Measurements from ENCODE around the gene RAVER2. TPM values are rescaled to one million over a fixed set of nuclear protein-coding genes. Genes with fewer than 3 reads are reported as not detected.
A peak's percentile ranks its signal among the peaks of the same experiment; 100 is the strongest.
"Not testable (repeated sequence)": the region's sequence is repeated elsewhere in the genome, so short reads cannot be mapped to it uniquely, and the experiment has no call there.

The RAVER2 gene
- total RNA-seq, 2 donors from 2014 or later = 0.81 to 1.6 TPM

DNA sequence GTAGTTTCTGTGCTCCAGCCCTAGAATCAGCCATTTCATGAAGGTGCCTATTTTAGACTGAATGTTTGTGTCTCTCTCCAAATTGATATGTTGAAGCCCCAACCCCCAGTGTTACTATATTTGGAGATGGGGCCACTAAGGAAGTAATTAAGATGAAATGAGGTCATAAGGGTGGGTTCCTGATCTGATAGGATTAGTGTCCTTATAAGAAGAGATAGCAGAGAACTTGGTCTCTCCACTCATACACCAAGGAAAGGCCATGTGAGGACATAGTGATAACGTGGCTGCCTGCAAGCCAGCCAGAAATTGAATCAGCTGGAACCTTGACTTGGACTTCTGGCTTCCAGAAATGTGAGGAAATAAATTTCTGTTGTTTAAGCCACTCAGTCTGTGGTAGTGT, 12.3 kb downstream of the RAVER2 start:
- Mint-ChIP-seq H3K27me3 (peaks cover 0 to 12% of the 10 kb centered on the region in 2 donors), H3K36me3 (no peaks in the 10 kb centered on the region), H3K27ac (no peak overlapping the region), H3K4me3 (no peak overlapping the region), H3K4me1 (ENCODE audit: low read depth in 2 of 2) (no peaks in the 10 kb centered on the region), H3K9me3 (no peaks in the 10 kb centered on the region)
- ATAC-seq (no peak), DNase-seq (ENCODE audit: low spot score) (no peak)

GRCh38 chr1:64758233-64758632, 13.4 kb downstream of the RAVER2 start:
- H3K4me1 Mint-ChIP-seq (ENCODE audit: low read depth in 2 of 2) = no peaks in the 10 kb centered on the region

DNA sequence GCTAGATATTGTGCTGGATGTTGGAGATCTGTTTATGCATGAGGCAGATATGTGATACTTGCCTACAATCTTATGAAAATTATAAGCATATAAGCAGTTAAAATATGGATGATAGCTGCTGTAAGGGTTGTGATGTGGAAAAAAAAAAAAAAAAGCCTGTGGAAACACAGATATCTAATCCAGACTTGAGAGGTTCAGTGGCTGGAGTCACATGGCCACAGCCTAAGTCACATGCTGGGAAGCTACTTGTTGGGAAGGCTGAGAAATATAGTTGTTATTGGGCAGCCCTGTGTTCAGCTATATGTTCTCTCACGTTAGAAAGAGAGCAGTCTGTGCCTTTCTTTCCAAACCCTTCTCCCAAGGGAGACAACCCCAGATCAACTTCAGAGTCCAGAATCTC, 15.1 kb downstream of the RAVER2 start:
- ATAC-seq (no peak), DNase-seq (ENCODE audit: low spot score) (no peak)
- no peak overlapping the region for H3K4me3 Mint-ChIP-seq
- H3K27ac Mint-ChIP-seq = no peak overlapping the region
- peaks cover 0 to 9% of the 10 kb centered on the region in 2 donors for H3K27me3 Mint-ChIP-seq
- H3K9me3 Mint-ChIP-seq = no peaks in the 10 kb centered on the region
- no peaks in the 10 kb centered on the region for H3K36me3 Mint-ChIP-seq
- H3K4me1 Mint-ChIP-seq (ENCODE audit: low read depth in 2 of 2) = no peaks in the 10 kb centered on the region

More at GRCh38 chr1:64758233-64758632, 13.4 kb downstream of the RAVER2 start:
- Mint-ChIP-seq H3K27me3 (peaks cover 0 to 9% of the 10 kb centered on the region in 2 donors), H3K9me3 (no peaks in the 10 kb centered on the region), H3K4me3 (no peak overlapping the region), H3K27ac (no peak overlapping the region), H3K36me3 (no peaks in the 10 kb centered on the region)
- DNase-seq (ENCODE audit: low spot score) = no peak
- no peak for ATAC-seq

GRCh38 chr1:64765012-64765411, 20.1 kb downstream of the RAVER2 start:
- Mint-ChIP-seq H3K27ac (no peak overlapping the region), H3K36me3 (no peaks in the 10 kb centered on the region), H3K4me1 (ENCODE audit: low read depth in 2 of 2) (peaks cover 0 to 4% of the 10 kb centered on the region in 2 donors), H3K4me3 (no peak overlapping the region), H3K9me3 (no peaks in the 10 kb centered on the region), H3K27me3 (no peaks in the 10 kb centered on the region)
- ATAC-seq (no peak), DNase-seq (ENCODE audit: low spot score) (no peak)

GRCh38 chr1:64765826-64766225, 21.0 kb downstream of the RAVER2 start:
- DNase-seq (ENCODE audit: low spot score) (no peak), ATAC-seq (no peak)
- Mint-ChIP-seq H3K4me3 (no peak overlapping the region), H3K4me1 (ENCODE audit: low read depth in 2 of 2) (peaks cover 0 to 4% of the 10 kb centered on the region in 2 donors), H3K36me3 (peaks cover 6% of the 10 kb centered on the region), H3K9me3 (no peaks in the 10 kb centered on the region), H3K27me3 (no peaks in the 10 kb centered on the region), H3K27ac (no peak overlapping the region)

DNA sequence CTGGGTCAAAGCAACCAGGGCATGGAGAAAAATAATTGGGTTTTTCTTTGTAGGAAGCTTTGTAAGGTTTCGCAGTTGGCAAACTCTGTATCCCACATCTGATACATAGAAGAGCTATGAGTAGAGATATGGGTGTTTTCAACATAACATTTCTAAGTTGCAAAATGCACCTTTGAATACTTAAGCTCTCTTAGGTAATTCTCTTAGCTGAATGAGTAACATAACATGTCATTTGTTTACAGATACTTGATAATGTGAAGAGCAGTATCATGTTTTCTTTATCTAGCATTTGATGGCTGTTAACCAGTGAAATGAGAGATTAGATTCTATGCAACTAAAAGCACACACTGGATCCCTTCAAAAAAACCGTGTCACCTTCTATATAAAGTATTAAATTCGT, 21.6 kb downstream of the RAVER2 start:
- Mint-ChIP-seq H3K27ac (no peak overlapping the region), H3K9me3 (no peaks in the 10 kb centered on the region), H3K27me3 (no peaks in the 10 kb centered on the region), H3K36me3 (peaks cover 6% of the 10 kb centered on the region), H3K4me3 (no peak overlapping the region), H3K4me1 (ENCODE audit: low read depth in 2 of 2) (peaks cover 0 to 4% of the 10 kb centered on the region in 2 donors)
- DNase-seq (ENCODE audit: low spot score) (no peak), ATAC-seq (peak in 1 of 2 donors; percentile 43)

GRCh38 chr1:64769482-64769881, 24.6 kb downstream of the RAVER2 start:
- no peak for ATAC-seq
- H3K9me3 Mint-ChIP-seq = no peaks in the 10 kb centered on the region
- no peaks in the 10 kb centered on the region for H3K27me3 Mint-ChIP-seq
- no peak for DNase-seq (ENCODE audit: low spot score)
- no peak overlapping the region for H3K4me3 Mint-ChIP-seq
- peaks cover 0 to 4% of the 10 kb centered on the region in 2 donors for H3K4me1 Mint-ChIP-seq (ENCODE audit: low read depth in 2 of 2)
- H3K36me3 Mint-ChIP-seq = peaks cover 6% of the 10 kb centered on the region
- H3K27ac Mint-ChIP-seq = no peak overlapping the region

GRCh38 chr1:64769971-64770370, 25.1 kb downstream of the RAVER2 start:
- Mint-ChIP-seq H3K27ac (no peak overlapping the region), H3K27me3 (no peaks in the 10 kb centered on the region), H3K9me3 (no peaks in the 10 kb centered on the region), H3K4me3 (no peak overlapping the region), H3K36me3 (peaks cover 6% of the 10 kb centered on the region), H3K4me1 (ENCODE audit: low read depth in 2 of 2) (peaks cover 0 to 4% of the 10 kb centered on the region in 2 donors)
- DNase-seq (ENCODE audit: low spot score) (no peak), ATAC-seq (no peak)

- H3K4me3 Mint-ChIP-seq; H3K36me3 Mint-ChIP-seq; DNase-seq (ENCODE audit: low spot score); H3K27ac Mint-ChIP-seq; H3K27me3 Mint-ChIP-seq; H3K9me3 Mint-ChIP-seq; ATAC-seq; H3K4me1 Mint-ChIP-seq (ENCODE audit: low read depth in 2 of 2): not testable (repeated sequence)
These were observed 28.4 kb downstream of the RAVER2 start for GRCh38 chr1:64773306-64773705.

- Mint-ChIP-seq H3K4me1 (ENCODE audit: low read depth in 2 of 2) (peaks cover 2 to 5% of the 10 kb centered on the region in 2 donors), H3K9me3 (no peaks in the 10 kb centered on the region), H3K36me3 (peaks cover 5% of the 10 kb centered on the region), H3K4me3 (no peak overlapping the region), H3K27me3 (peaks cover 0 to 3% of the 10 kb centered on the region in 2 donors), H3K27ac (no peak overlapping the region)
- no peak for ATAC-seq
- DNase-seq (ENCODE audit: low spot score) = no peak
These were observed 30.2 kb downstream of the RAVER2 start for GRCh38 chr1:64775113-64775512.

DNA sequence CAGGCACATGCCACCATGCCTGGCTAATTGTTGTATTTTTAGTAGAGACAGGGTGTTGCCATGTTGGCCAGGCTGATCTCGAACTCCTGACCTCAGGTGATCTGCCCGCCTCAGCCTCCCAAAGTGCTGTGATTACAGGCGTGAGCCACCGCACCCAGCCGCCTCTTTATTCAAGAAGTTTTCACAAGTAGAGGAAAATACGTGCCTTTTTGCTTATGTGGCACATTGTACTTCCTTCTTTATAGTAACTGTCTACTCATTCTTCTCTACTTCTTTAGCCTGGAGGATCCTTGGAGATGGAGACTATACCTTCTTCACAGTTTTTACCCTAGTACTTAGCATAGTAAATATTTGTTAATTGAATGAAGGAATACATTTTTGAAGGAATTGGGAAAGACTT, 37.2 kb downstream of the RAVER2 start:
- H3K9me3 Mint-ChIP-seq; ATAC-seq; H3K4me1 Mint-ChIP-seq (ENCODE audit: low read depth in 2 of 2): not testable (repeated sequence)

GRCh38 chr1:64782848-64783247, 38.0 kb downstream of the RAVER2 start:
- H3K9me3 Mint-ChIP-seq; ATAC-seq; DNase-seq (ENCODE audit: low spot score); H3K27me3 Mint-ChIP-seq; H3K27ac Mint-ChIP-seq; H3K4me3 Mint-ChIP-seq; H3K4me1 Mint-ChIP-seq (ENCODE audit: low read depth in 2 of 2); H3K36me3 Mint-ChIP-seq: not testable (repeated sequence)

More for the DNA sequence above, 37.2 kb downstream of the RAVER2 start:
- not testable (repeated sequence) for H3K27me3 Mint-ChIP-seq; H3K4me3 Mint-ChIP-seq; H3K36me3 Mint-ChIP-seq; H3K27ac Mint-ChIP-seq; DNase-seq (ENCODE audit: low spot score)

- ATAC-seq (no peak), DNase-seq (ENCODE audit: low spot score) (no peak)
- no peaks in the 10 kb centered on the region for H3K9me3 Mint-ChIP-seq
- H3K27ac Mint-ChIP-seq = no peak overlapping the region
- H3K27me3 Mint-ChIP-seq = no peaks in the 10 kb centered on the region
- H3K4me3 Mint-ChIP-seq = no peak overlapping the region
- H3K4me1 Mint-ChIP-seq (ENCODE audit: low read depth in 2 of 2) = no peaks in the 10 kb centered on the region
- H3K36me3 Mint-ChIP-seq = peaks cover 9% of the 10 kb centered on the region
These were observed 46.1 kb downstream of the RAVER2 start for GRCh38 chr1:64790832-64791487.

- H3K36me3 Mint-ChIP-seq = peaks cover 10% of the 10 kb centered on the region
- DNase-seq (ENCODE audit: low spot score) (no peak), ATAC-seq (no peak)
- H3K27me3 Mint-ChIP-seq = peaks cover 0 to 10% of the 10 kb centered on the region in 2 donors
- H3K4me3 Mint-ChIP-seq = no peak overlapping the region
- H3K4me1 Mint-ChIP-seq (ENCODE audit: low read depth in 2 of 2) = no peaks in the 10 kb centered on the region
- no peaks in the 10 kb centered on the region for H3K9me3 Mint-ChIP-seq
- no peak overlapping the region for H3K27ac Mint-ChIP-seq
These were observed 54.0 kb downstream of the RAVER2 start for GRCh38 chr1:64798872-64799271.
